PC-3 (cell line): Measurements from ENCODE around the gene ATXN7L3B.

Source experiments
- CTCF ChIP-seq: fragments of 300-600 bp; sonication (generic); conservative IDR thresholded peaks from 2 replicates; pipeline ENCODE4 v1.5.1; 2017; ENCODE audit warnings: antibody characterized with exemption, low read depth, mild to moderate bottlenecking, low read length
- EZH2 ChIP-seq: fragments of 300-600 bp; sonication (generic); IDR thresholded peaks from one replicate; pipeline ENCODE4 v1.6.1; 2017; ENCODE audit warnings: antibody characterized with exemption, mild to moderate bottlenecking, low read length; ENCODE audit not compliant: unreplicated experiment
- EZH2phosphoT487 ChIP-seq: fragments of 300-600 bp; sonication (generic); IDR thresholded peaks from 2 replicates; pipeline ENCODE4 v1.6.1; 2018; ENCODE audit warnings: mild to moderate bottlenecking, antibody characterized with exemption, low read length, borderline replicate concordance

GRCh38 chr12:74530676-74531075, 7.0 kb upstream of the ATXN7L3B start:
- no peak for TF ChIP-seq CTCF
- no peak for TF ChIP-seq EZH2phosphoT487
- no peak for TF ChIP-seq EZH2
